IPS-18a (cell line): Measurements from ENCODE around the gene ZNF69.
"Not testable (repeated sequence)": the region's sequence is repeated elsewhere in the genome, so short reads cannot be mapped to it uniquely, and the experiment has no call there.

ENCODE experiments used
- H3K27ac ChIP-seq: one replicate; pipeline ENCODE4 v1.5.1; 2013; ENCODE audit warnings: low read length
- H3K27me3 ChIP-seq: one replicate; pipeline ENCODE4 v1.6.1; 2013; ENCODE audit warnings: mild to moderate bottlenecking, low read length; ENCODE audit not compliant: control insufficient read depth, insufficient read depth
- H3K36me3 ChIP-seq: one replicate; pipeline ENCODE4 v1.6.1; 2013; ENCODE audit warnings: low read depth, low read length; ENCODE audit not compliant: control insufficient read depth
- H3K4me1 ChIP-seq: one replicate; pipeline ENCODE4 v1.6.1; 2013; ENCODE audit warnings: low read depth, low read length; ENCODE audit not compliant: control insufficient read depth
- H3K4me3 ChIP-seq: one replicate; pipeline ENCODE4 v1.5.1; 2013; ENCODE audit warnings: low read length
- H3K9ac ChIP-seq: one replicate; pipeline ENCODE4 v1.6.1; 2013; ENCODE audit warnings: mild to moderate bottlenecking, low read length, moderate library complexity
- H3K9me3 ChIP-seq: one replicate; pipeline ENCODE4 v1.6.1; 2013; ENCODE audit warnings: low read depth, low read length; ENCODE audit not compliant: control insufficient read depth

The ZNF69 gene

GRCh38 chr19:11868188-11868587 is 19.4 kb upstream of the ZNF69 start:
- H3K4me1 ChIP-seq = no peaks in the 10 kb centered on the region
- no peak overlapping the region for H3K9ac ChIP-seq
- no peak overlapping the region for H3K27ac ChIP-seq
- peaks cover 37% of the 10 kb centered on the region for H3K9me3 ChIP-seq
- peaks cover 9% of the 10 kb centered on the region for H3K36me3 ChIP-seq
- no peaks in the 10 kb centered on the region for H3K27me3 ChIP-seq
- no peak overlapping the region for H3K4me3 ChIP-seq

GRCh38 chr19:11872624-11873023 is 15.0 kb upstream of the ZNF69 start:
- H3K4me1 ChIP-seq = no peaks in the 10 kb centered on the region
- no peaks in the 10 kb centered on the region for H3K27me3 ChIP-seq
- no peak overlapping the region for H3K4me3 ChIP-seq
- H3K27ac ChIP-seq = no peak overlapping the region
- H3K9me3 ChIP-seq = peaks cover 27% of the 10 kb centered on the region
- peaks cover 5% of the 10 kb centered on the region for H3K36me3 ChIP-seq
- H3K9ac ChIP-seq = no peak overlapping the region

GRCh38 chr19:11873762-11874161 is 13.8 kb upstream of the ZNF69 start:
- H3K27ac ChIP-seq = no peak overlapping the region
- peaks cover 17% of the 10 kb centered on the region for H3K9me3 ChIP-seq
- H3K9ac ChIP-seq = no peak overlapping the region

GRCh38 chr19:11879687-11880266 is 7.8 kb upstream of the ZNF69 start:
- H3K9me3 ChIP-seq, H3K36me3 ChIP-seq, H3K4me1 ChIP-seq, H3K4me3 ChIP-seq, H3K27me3 ChIP-seq, H3K27ac ChIP-seq, H3K9ac ChIP-seq: not testable (repeated sequence)

More at GRCh38 chr19:11873762-11874161, 13.8 kb upstream of the ZNF69 start:
- no peaks in the 10 kb centered on the region for H3K4me1 ChIP-seq
- no peaks in the 10 kb centered on the region for H3K36me3 ChIP-seq
- H3K4me3 ChIP-seq = no peak overlapping the region
- no peaks in the 10 kb centered on the region for H3K27me3 ChIP-seq

GRCh38 chr19:11880598-11880997 is 7.0 kb upstream of the ZNF69 start:
- no peaks in the 10 kb centered on the region for H3K4me1 ChIP-seq
- no peaks in the 10 kb centered on the region for H3K27me3 ChIP-seq
- no peak overlapping the region for H3K9ac ChIP-seq
- no peaks in the 10 kb centered on the region for H3K36me3 ChIP-seq
- H3K27ac ChIP-seq = no peak overlapping the region
- H3K9me3 ChIP-seq = no peaks in the 10 kb centered on the region
- H3K4me3 ChIP-seq = no peak overlapping the region

GRCh38 chr19:11881151-11881800 is 6.3 kb upstream of the ZNF69 start:
- Histone ChIP-seq H3K36me3 (no peaks in the 10 kb centered on the region), H3K27me3 (no peaks in the 10 kb centered on the region), H3K9ac (no peak overlapping the region), H3K9me3 (no peaks in the 10 kb centered on the region), H3K27ac (no peak overlapping the region), H3K4me1 (no peaks in the 10 kb centered on the region), H3K4me3 (no peak overlapping the region)

GRCh38 chr19:11882606-11883005 is 5.0 kb upstream of the ZNF69 start:
- Histone ChIP-seq H3K9me3 (no peaks in the 10 kb centered on the region), H3K27ac (no peak overlapping the region), H3K4me3 (no peak overlapping the region), H3K27me3 (no peaks in the 10 kb centered on the region), H3K36me3 (no peaks in the 10 kb centered on the region), H3K4me1 (peaks cover 5% of the 10 kb centered on the region), H3K9ac (no peak overlapping the region)

GRCh38 chr19:11887234-11887610 is 360 bp upstream of the ZNF69 start:
- Histone ChIP-seq H3K9ac (no peak overlapping the region), H3K27me3 (no peaks in the 10 kb centered on the region), H3K9me3 (no peaks in the 10 kb centered on the region), H3K36me3 (no peaks in the 10 kb centered on the region), H3K4me3 (peak overlapping the region; percentile 94), H3K27ac (no peak overlapping the region), H3K4me1 (peaks cover 22% of the 10 kb centered on the region)

- H3K4me3 ChIP-seq = peak overlapping the region; percentile 25
- H3K9me3 ChIP-seq = not testable (repeated sequence)
These were observed 2.3 kb downstream of the ZNF69 start for GRCh38 chr19:11889901-11890300.

GRCh38 chr19:11890634-11891033 is 3.1 kb downstream of the ZNF69 start:
- no peak overlapping the region for H3K4me3 ChIP-seq
- no peak overlapping the region for H3K9ac ChIP-seq
- H3K27ac ChIP-seq = no peak overlapping the region
- H3K9me3 ChIP-seq = peaks cover 4% of the 10 kb centered on the region
- peaks cover 22% of the 10 kb centered on the region for H3K4me1 ChIP-seq
- no peaks in the 10 kb centered on the region for H3K27me3 ChIP-seq
- peaks cover 19% of the 10 kb centered on the region for H3K36me3 ChIP-seq

More at GRCh38 chr19:11889901-11890300, 2.3 kb downstream of the ZNF69 start:
- Histone ChIP-seq H3K36me3 (peaks cover 13% of the 10 kb centered on the region), H3K4me1 (peaks cover 22% of the 10 kb centered on the region)
- not testable (repeated sequence) for H3K27me3 ChIP-seq, H3K9ac ChIP-seq, H3K27ac ChIP-seq

- peaks cover 19% of the 10 kb centered on the region for H3K9me3 ChIP-seq
- peaks cover 9% of the 10 kb centered on the region for H3K4me1 ChIP-seq
These were observed 7.3 kb downstream of the ZNF69 start for GRCh38 chr19:11894851-11895250.

GRCh38 chr19:11902228-11902627 is 14.6 kb downstream of the ZNF69 start:
- Histone ChIP-seq H3K27ac (no peak overlapping the region), H3K27me3 (no peaks in the 10 kb centered on the region), H3K36me3 (peaks cover 31% of the 10 kb centered on the region), H3K9me3 (peaks cover 73% of the 10 kb centered on the region), H3K4me1 (no peaks in the 10 kb centered on the region), H3K9ac (no peak overlapping the region), H3K4me3 (no peak overlapping the region)

More at GRCh38 chr19:11894851-11895250, 7.3 kb downstream of the ZNF69 start:
- Histone ChIP-seq H3K4me3 (no peak overlapping the region), H3K9ac (no peak overlapping the region), H3K27me3 (no peaks in the 10 kb centered on the region), H3K36me3 (peaks cover 19% of the 10 kb centered on the region), H3K27ac (no peak overlapping the region)
